H9 (cell line): ENCODE results near the gene ZKSCAN3. TPM values are rescaled to one million over a fixed set of nuclear protein-coding genes. Genes with fewer than 3 reads are reported as not detected.

ENCODE experiments used
- DNase-seq: peaks from one replicate; pipeline ENCODE4 v3.0.0-alpha.2; 2017
- H2AFZ ChIP-seq: one replicate; pipeline ENCODE4 v1.6.1; 2013; ENCODE audit warnings: mild to moderate bottlenecking, low read length, control low read depth, moderate library complexity
- H2AK5ac ChIP-seq: 2 replicates; pipeline ENCODE4 v1.6.1; 2013; ENCODE audit warnings: low read length, control low read depth, mixed read lengths; ENCODE audit not compliant: insufficient read length
- H2BK120ac ChIP-seq: one replicate; pipeline ENCODE4 v1.6.1; 2013; ENCODE audit warnings: low read depth, mild to moderate bottlenecking, low read length, control low read depth, inconsistent platforms; ENCODE audit not compliant: poor library complexity, severe bottlenecking
- H2BK12ac ChIP-seq: 2 replicates; pipeline ENCODE4 v1.6.1; 2013; ENCODE audit warnings: low read length, control low read depth, mixed read lengths, low read depth; ENCODE audit not compliant: insufficient read length
- H2BK15ac ChIP-seq: 2 replicates; pipeline ENCODE4 v1.6.1; 2013; ENCODE audit warnings: low read depth, low read length, control low read depth
- H2BK20ac ChIP-seq: one replicate; pipeline ENCODE4 v1.6.1; 2013; ENCODE audit warnings: low read depth, mild to moderate bottlenecking, low read length, control low read depth, inconsistent platforms; ENCODE audit not compliant: poor library complexity, severe bottlenecking
- H2BK5ac ChIP-seq: 2 replicates; pipeline ENCODE4 v1.6.1; 2013; ENCODE audit warnings: low read length, control low read depth, mixed read lengths; ENCODE audit not compliant: insufficient read length
- H3K14ac ChIP-seq: 2 replicates; pipeline ENCODE4 v1.6.1; 2013; ENCODE audit warnings: low read length, control low read depth; ENCODE audit not compliant: insufficient read depth
- H3K18ac ChIP-seq: 2 replicates; pipeline ENCODE4 v1.6.1; 2013; ENCODE audit warnings: low read depth, mild to moderate bottlenecking, mixed read lengths, low read length, control low read depth; ENCODE audit not compliant: insufficient read length
- H3K23ac ChIP-seq: 2 replicates; pipeline ENCODE4 v1.6.1; 2013; ENCODE audit warnings: low read length, control low read depth, mixed read lengths, low read depth; ENCODE audit not compliant: insufficient read length
- H3K23me2 ChIP-seq: 2 replicates; pipeline ENCODE4 v1.6.1; 2013; ENCODE audit warnings: low read depth, mild to moderate bottlenecking, mixed read lengths, low read length, control low read depth; ENCODE audit not compliant: insufficient read length, poor library complexity, severe bottlenecking
- H3K27ac ChIP-seq: 2 replicates; pipeline ENCODE4 v1.5.1; 2013; ENCODE audit warnings: low read length, control low read depth, mixed read lengths, low read depth; ENCODE audit not compliant: insufficient read length
- H3K27me3 ChIP-seq: 2 replicates; pipeline ENCODE4 v1.6.1; 2013; ENCODE audit warnings: low read length, control low read depth, inconsistent platforms; ENCODE audit not compliant: insufficient read depth
- H3K4ac ChIP-seq: 2 replicates; pipeline ENCODE4 v1.6.1; 2013; ENCODE audit warnings: low read depth, mild to moderate bottlenecking, control low read depth, inconsistent platforms, low read length, moderate library complexity
- H3K4me1 ChIP-seq: 2 replicates; pipeline ENCODE4 v1.6.1; 2013; ENCODE audit warnings: low read length, control low read depth, inconsistent platforms; ENCODE audit not compliant: insufficient read depth
- H3K4me2 ChIP-seq: 2 replicates; pipeline ENCODE4 v1.6.1; 2013; ENCODE audit warnings: low read length, control low read depth, mixed read lengths; ENCODE audit not compliant: insufficient read length, insufficient read depth
- H3K56ac ChIP-seq: 2 replicates; pipeline ENCODE4 v1.6.1; 2013; ENCODE audit warnings: low read depth, mild to moderate bottlenecking, mixed read lengths, low read length, control low read depth; ENCODE audit not compliant: insufficient read length
- H3K79me1 ChIP-seq: 2 replicates; pipeline ENCODE4 v1.6.1; 2013; ENCODE audit warnings: low read depth, mild to moderate bottlenecking, moderate library complexity, low read length, control low read depth, inconsistent platforms; ENCODE audit not compliant: insufficient read depth, poor library complexity, severe bottlenecking
- H3K79me2 ChIP-seq: 2 replicates; pipeline ENCODE4 v1.6.1; 2013; ENCODE audit warnings: low read length, control low read depth, inconsistent platforms; ENCODE audit not compliant: insufficient read depth
- H3K9ac ChIP-seq: 2 replicates; pipeline ENCODE4 v1.6.1; 2013; ENCODE audit warnings: low read length, control low read depth, mixed read lengths; ENCODE audit not compliant: insufficient read length; ENCODE audit errors: extremely low read depth
- H3K9me3 ChIP-seq: one replicate; pipeline ENCODE4 v1.6.1; 2013; ENCODE audit warnings: low read depth, low read length, inconsistent platforms; ENCODE audit not compliant: control insufficient read depth
- H3T11ph ChIP-seq: one replicate; pipeline ENCODE4 v1.6.1; 2013; ENCODE audit warnings: mild to moderate bottlenecking, low read length, control low read depth, inconsistent platforms
- H4K20me1 ChIP-seq: one replicate; pipeline ENCODE4 v1.6.1; 2013; ENCODE audit not compliant: control insufficient read depth, insufficient read length, insufficient read depth
- H4K5ac ChIP-seq: 2 replicates; pipeline ENCODE4 v1.6.1; 2013; ENCODE audit warnings: low read depth, mild to moderate bottlenecking, mixed read lengths, low read length, control low read depth; ENCODE audit not compliant: insufficient read length
- H4K8ac ChIP-seq: replicated peaks from 2 replicates; pipeline ENCODE4 v1.6.1; 2013; ENCODE audit warnings: low read length, control low read depth, mixed read lengths, low read depth; ENCODE audit not compliant: insufficient read length
- H4K91ac ChIP-seq: 2 replicates; pipeline ENCODE4 v1.6.1; 2013; ENCODE audit warnings: low read depth, mild to moderate bottlenecking, moderate library complexity, mixed read lengths, low read length, control low read depth; ENCODE audit not compliant: insufficient read length
- H3K27ac Mint-ChIP-seq, 3 experiments: 2 replicates in 2 of 3; 3 replicates in 1 of 3; pipeline ENCODE4 v1.8.0; 2020 to 2021; ENCODE audit warnings: mixed read lengths in 3 of 3, mild to moderate bottlenecking in 1 of 3, moderate library complexity in 1 of 3
- H3K27me3 Mint-ChIP-seq: 2 replicates; pipeline ENCODE4 v1.8.0; 2021; ENCODE audit warnings: low read depth, mild to moderate bottlenecking, moderate library complexity, mixed read lengths
- H3K36me3 Mint-ChIP-seq, 3 experiments: 2 replicates in 2 of 3; 3 replicates in 1 of 3; pipeline ENCODE4 v1.8.0; 2020 to 2021; ENCODE audit warnings: low read depth in 3 of 3, mixed read lengths in 3 of 3; ENCODE audit not compliant: insufficient read depth in 1 of 3
- H3K4me1 Mint-ChIP-seq, 2 experiments: 2 replicates each; pipeline ENCODE4 v1.8.0; 2020; ENCODE audit warnings: mixed read lengths in 2 of 2
- H3K4me3 Mint-ChIP-seq, 2 experiments: 2 replicates in 1 of 2; 3 replicates in 1 of 2; pipeline ENCODE4 v1.8.0; 2020 to 2021; ENCODE audit warnings: mild to moderate bottlenecking in 2 of 2, mixed read lengths in 2 of 2, moderate library complexity in 1 of 2
- H3K9me3 Mint-ChIP-seq, 2 experiments: 2 replicates in 1 of 2; 3 replicates in 1 of 2; pipeline ENCODE4 v1.8.0; 2020; ENCODE audit warnings: mild to moderate bottlenecking in 2 of 2, mixed read lengths in 2 of 2, moderate library complexity in 1 of 2
- CTCF ChIP-seq: fragments of 200-600 bp; sonication (generic); conservative IDR thresholded peaks from 3 replicates; pipeline ENCODE4 v1.8.0; 2021; ENCODE audit warnings: antibody characterized with exemption, mild to moderate bottlenecking
- WGBS: extraction: QIAGEN DNeasy Blood & Tissue Kit; methylation state at CpG from one replicate; pipeline ENCODE4 v1.1.7; 2013; ENCODE audit warnings: missing lambda C conversion rate, low lambda C conversion rate, mixed read lengths; ENCODE audit not compliant: insufficient read length; ENCODE audit errors: extremely low coverage; 5-methylcytosine and 5-hydroxymethylcytosine counted together
- total RNA-seq: library from RNA; stranded (reverse); gene quantifications from 2 replicates; pipeline ENCODE4 v1.2.1, GENCODE V29; 2021

Gene ZKSCAN3
- total RNA-seq, 1 experiment from 2014 or later: 8.7 TPM

GRCh38 chr6:28400122-28400451 lies 50.3 kb downstream of the ZKSCAN3 start:
- no peaks in the 10 kb centered on the region for H3K23me2 ChIP-seq
- H3K23ac ChIP-seq: no peak overlapping the region
- H2BK12ac ChIP-seq: no peak overlapping the region
- H2BK120ac ChIP-seq: no peak overlapping the region
- no peak overlapping the region for H3K18ac ChIP-seq
- no peak overlapping the region for H2AK5ac ChIP-seq
- peak overlapping the region; percentile 50 for H3K27ac ChIP-seq
- H4K5ac ChIP-seq: no peak overlapping the region
- H3K56ac ChIP-seq: no peak overlapping the region
- H3K14ac ChIP-seq: no peak overlapping the region
- peaks cover 4% of the 10 kb centered on the region; the same call in 1 of the 2 replicates for H3K79me2 ChIP-seq
- peaks cover 3% of the 10 kb centered on the region for H3K79me1 ChIP-seq
- no peak for DNase-seq
- Mint-ChIP-seq H3K4me1 (peaks cover 21 to 25% of the 10 kb centered on the region in 2 experiments), H3K36me3 (peaks cover 20 to 34% (median 32%) of the 10 kb centered on the region in 3 experiments; a peak in 6 of 7 replicates), H3K9me3 (no peaks in the 10 kb centered on the region), H3K27me3 (peaks cover 40% of the 10 kb centered on the region), H3K27ac (peak overlapping the region; percentile 92 to 99 (median 97); a peak in 6 of 7 replicates), H3K4me3 (peak overlapping the region; percentile 91 to 96)
- H2BK5ac ChIP-seq: no peak overlapping the region
- H4K20me1 ChIP-seq: no peaks in the 10 kb centered on the region
- no peaks in the 10 kb centered on the region; the same call in 1 of the 2 replicates for H3K27me3 ChIP-seq
- peaks cover 5% of the 10 kb centered on the region; the same call in 1 of the 2 replicates for H3K4me1 ChIP-seq
- H2BK20ac ChIP-seq: no peak overlapping the region
- no peaks in the 10 kb centered on the region for H3K9me3 ChIP-seq
- no peak overlapping the region for H3T11ph ChIP-seq
- H4K8ac ChIP-seq: no peak overlapping the region
- H2AFZ ChIP-seq: peak overlapping the region; percentile 90
- H4K91ac ChIP-seq: no peak overlapping the region
- no peak overlapping the region for H3K4ac ChIP-seq
- TF ChIP-seq CTCF: no peak
- H3K9ac ChIP-seq: peak overlapping the region; percentile 85
- no peak overlapping the region for H2BK15ac ChIP-seq
- H3K4me2 ChIP-seq: peak overlapping the region; percentile 77
- WGBS: no CpG with 5 or more reads among the region's 8 CpGs
